ENCODE results near the gene DESI2.

GRCh38 chr1:244700808-244701207, 47.9 kb downstream of the DESI2 start:
- TF ChIP-seq FOXK2 (IDR thresholded peaks at IDR 0.05) (no peak), SP1 (IDR thresholded peaks at IDR 0.05) (no peak)

Data from HEK293T (cell line).